ENCODE measurements around the gene DYRK3. TPM values are rescaled to one million over a fixed set of nuclear protein-coding genes. Genes with fewer than 3 reads are reported as not detected.

Gene DYRK3
- polyA plus RNA-seq, 1 donor (not counting 4 experiments of a cell fraction or from before 2014, with no cell fraction given), result 15.0 TPM

DNA sequence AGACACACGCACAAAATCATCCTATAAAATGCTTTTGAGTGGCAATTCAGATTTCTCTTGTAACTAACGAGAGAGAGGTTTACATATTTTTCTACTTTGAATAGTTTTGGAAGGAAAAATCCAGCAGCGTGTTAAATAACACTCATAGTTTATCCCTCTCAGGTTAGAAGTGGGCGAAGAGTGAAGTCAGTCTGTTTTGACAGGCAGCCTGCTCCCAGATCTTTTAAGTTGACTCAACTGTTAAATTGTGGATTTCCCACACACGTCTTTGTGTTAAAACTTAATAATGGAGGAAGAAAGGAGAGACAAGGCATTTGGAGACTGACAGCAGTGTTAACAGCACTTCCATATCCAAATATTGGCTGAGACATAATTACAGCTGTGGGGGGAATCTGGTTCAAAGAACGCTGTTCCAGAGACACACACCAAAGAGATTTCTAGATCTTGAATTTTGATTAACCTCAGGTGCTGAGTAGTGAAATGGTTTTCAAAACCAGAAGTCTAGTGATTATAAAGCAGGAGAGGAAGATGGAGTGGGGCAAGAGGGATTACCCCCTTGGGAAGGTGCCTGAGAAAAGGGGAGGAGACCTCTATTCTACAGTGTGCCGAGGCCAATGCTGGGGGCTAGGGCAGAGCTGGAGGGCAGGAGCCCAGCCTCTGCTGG is 52.0 kb downstream of the DYRK3 start:
- Histone ChIP-seq H3K9me3 (ENCODE audit: control insufficient read depth, low read depth, low read length) (no peaks in the 10 kb centered on the region), H3K36me3 (ENCODE audit: control insufficient read depth in 2 of 2, extremely low read depth in 1 of 2, insufficient read depth in 2 of 2, low read length in 2 of 2) (peaks cover under 1 to 2% of the 10 kb centered on the region in 2 experiments), H3K27ac (ENCODE audit: control insufficient read depth, insufficient read depth, low read length) (no peak overlapping the region), H3K9me1 (ENCODE audit: control insufficient read depth, extremely low read depth, insufficient read depth, low read length) (peaks cover 13% of the 10 kb centered on the region), H3K4me2 (ENCODE audit: control insufficient read depth, extremely low read depth, insufficient read depth, low read depth, low read length) (peak overlapping the region; percentile 99), H4K20me1 (ENCODE audit: control insufficient read depth, extremely low read depth, insufficient read depth, low read length) (peaks cover 49% of the 10 kb centered on the region), H3K79me2 (ENCODE audit: control insufficient read depth, insufficient read depth, low read length) (peaks cover 70% of the 10 kb centered on the region), H3K27me3 (ENCODE audit: control insufficient read depth, extremely low read depth, insufficient read depth, low read length) (peaks cover 10% of the 10 kb centered on the region), H3K4me3 (ENCODE audit: control insufficient read depth in 2 of 3, extremely low read depth in 1 of 3, insufficient read depth in 2 of 3, low read depth in 1 of 3, low read length in 3 of 3) (peak overlapping the region in 1 of 3 experiments; percentile 84), H3K4me1 (ENCODE audit: control insufficient read depth, extremely low read depth, insufficient read depth, low read length) (peaks cover 29% of the 10 kb centered on the region), H2AFZ (ENCODE audit: control insufficient read depth, low read length) (no peak overlapping the region), H3K9ac (ENCODE audit: control insufficient read depth, extremely low read depth, insufficient read depth, low read length) (peak overlapping the region; percentile 93)
- FAIRE-seq (no peak), DNase-seq (ENCODE audit: low read depth, low spot score) (no peak)
- TF ChIP-seq EZH2 (IDR thresholded peaks at IDR 0.05; ENCODE audit: low read length), result no peak
- TF ChIP-seq, protein P1, sequence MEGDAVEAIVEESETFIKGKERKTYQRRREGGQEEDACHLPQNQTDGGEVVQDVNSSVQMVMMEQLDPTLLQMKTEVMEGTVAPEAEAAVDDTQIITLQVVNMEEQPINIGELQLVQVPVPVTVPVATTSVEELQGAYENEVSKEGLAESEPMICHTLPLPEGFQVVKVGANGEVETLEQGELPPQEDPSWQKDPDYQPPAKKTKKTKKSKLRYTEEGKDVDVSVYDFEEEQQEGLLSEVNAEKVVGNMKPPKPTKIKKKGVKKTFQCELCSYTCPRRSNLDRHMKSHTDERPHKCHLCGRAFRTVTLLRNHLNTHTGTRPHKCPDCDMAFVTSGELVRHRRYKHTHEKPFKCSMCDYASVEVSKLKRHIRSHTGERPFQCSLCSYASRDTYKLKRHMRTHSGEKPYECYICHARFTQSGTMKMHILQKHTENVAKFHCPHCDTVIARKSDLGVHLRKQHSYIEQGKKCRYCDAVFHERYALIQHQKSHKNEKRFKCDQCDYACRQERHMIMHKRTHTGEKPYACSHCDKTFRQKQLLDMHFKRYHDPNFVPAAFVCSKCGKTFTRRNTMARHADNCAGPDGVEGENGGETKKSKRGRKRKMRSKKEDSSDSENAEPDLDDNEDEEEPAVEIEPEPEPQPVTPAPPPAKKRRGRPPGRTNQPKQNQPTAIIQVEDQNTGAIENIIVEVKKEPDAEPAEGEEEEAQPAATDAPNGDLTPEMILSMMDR (optimal IDR thresholded peaks at IDR 0.05 in 1 of 3, IDR thresholded peaks at IDR 0.05 in 1 of 3, conservative IDR thresholded peaks at IDR 0.05 in 1 of 3; ENCODE audit: extremely low read depth in 1 of 3, insufficient read depth in 2 of 3, low read length in 3 of 3), result no peak
- dilution Hi-C loops (cut with MboI; ENCODE audit: extremely low pct_ligation_motif_present, low sequenced_read_pairs), result no loop called here

DNA sequence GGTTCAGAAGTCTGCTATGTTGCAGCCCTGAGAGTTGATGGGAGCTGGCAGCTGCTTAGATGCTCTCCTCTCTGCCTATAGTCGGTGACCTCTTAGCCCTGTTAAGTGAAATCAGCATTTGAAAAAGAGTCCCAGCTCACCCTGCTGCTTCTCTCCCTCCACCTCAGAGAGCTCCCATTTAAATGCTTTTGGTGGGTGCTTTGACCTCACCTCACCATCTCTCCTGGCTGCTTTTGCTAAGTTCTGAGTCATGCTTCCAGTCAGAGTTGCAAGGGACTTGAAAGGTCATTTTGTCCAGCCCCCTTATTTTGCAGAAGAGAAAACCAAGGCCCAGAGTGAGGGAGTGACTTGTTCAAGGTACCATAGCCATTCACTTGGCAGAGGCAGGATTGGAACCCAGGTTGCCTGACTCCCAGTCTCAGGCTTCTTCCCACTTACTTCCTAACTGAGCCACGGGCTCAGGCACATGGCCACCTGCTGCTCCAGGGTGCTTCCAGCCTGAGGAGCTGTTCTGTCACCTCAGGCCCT is 52.6 kb downstream of the DYRK3 start:
- Histone ChIP-seq H3K4me1 (ENCODE audit: control insufficient read depth, extremely low read depth, insufficient read depth, low read length) (peaks cover 29% of the 10 kb centered on the region), H3K9ac (ENCODE audit: control insufficient read depth, extremely low read depth, insufficient read depth, low read length) (no peak overlapping the region), H2AFZ (ENCODE audit: control insufficient read depth, low read length) (no peak overlapping the region), H3K79me2 (ENCODE audit: control insufficient read depth, insufficient read depth, low read length) (peaks cover 76% of the 10 kb centered on the region), H3K36me3 (ENCODE audit: control insufficient read depth in 2 of 2, extremely low read depth in 1 of 2, insufficient read depth in 2 of 2, low read length in 2 of 2) (peaks cover 1 to 2% of the 10 kb centered on the region in 2 experiments), H3K4me3 (ENCODE audit: control insufficient read depth in 2 of 3, extremely low read depth in 1 of 3, insufficient read depth in 2 of 3, low read depth in 1 of 3, low read length in 3 of 3) (no peak overlapping the region), H3K4me2 (ENCODE audit: control insufficient read depth, extremely low read depth, insufficient read depth, low read depth, low read length) (no peak overlapping the region), H3K9me1 (ENCODE audit: control insufficient read depth, extremely low read depth, insufficient read depth, low read length) (peaks cover 13% of the 10 kb centered on the region), H3K27me3 (ENCODE audit: control insufficient read depth, extremely low read depth, insufficient read depth, low read length) (peaks cover 10% of the 10 kb centered on the region), H4K20me1 (ENCODE audit: control insufficient read depth, extremely low read depth, insufficient read depth, low read length) (peaks cover 54% of the 10 kb centered on the region), H3K27ac (ENCODE audit: control insufficient read depth, insufficient read depth, low read length) (no peak overlapping the region), H3K9me3 (ENCODE audit: control insufficient read depth, low read depth, low read length) (no peaks in the 10 kb centered on the region)
- dilution Hi-C loops (cut with MboI; ENCODE audit: extremely low pct_ligation_motif_present, low sequenced_read_pairs), result no loop called here
- FAIRE-seq (no peak), DNase-seq (ENCODE audit: low read depth, low spot score) (no peak)
- TF ChIP-seq EZH2 (IDR thresholded peaks at IDR 0.05; ENCODE audit: low read length), result no peak
- TF ChIP-seq, protein P1 (optimal IDR thresholded peaks at IDR 0.05 in 1 of 3, IDR thresholded peaks at IDR 0.05 in 1 of 3, conservative IDR thresholded peaks at IDR 0.05 in 1 of 3; ENCODE audit: extremely low read depth in 1 of 3, insufficient read depth in 2 of 3, low read length in 3 of 3), result no peak

Measured in keratinocyte (primary cell).